Glutamatergic neuron (in vitro differentiated cells): ENCODE results near the gene AFG3L2. TPM values are rescaled to one million over a fixed set of nuclear protein-coding genes. Genes with fewer than 3 reads are reported as not detected.

Experiments
- DNase-seq: peaks from one replicate; pipeline ENCODE4 v3.0.0; 2022
- H3K27ac Mint-ChIP-seq: one replicate; pipeline ENCODE4 v1.8.0; 2020; ENCODE audit warnings: mild to moderate bottlenecking, mixed read lengths, inconsistent platforms; ENCODE audit not compliant: unreplicated experiment
- H3K27me3 Mint-ChIP-seq: one replicate; pipeline ENCODE4 v1.8.0; 2020; ENCODE audit warnings: mild to moderate bottlenecking, moderate library complexity, mixed read lengths, inconsistent platforms; ENCODE audit not compliant: unreplicated experiment
- H3K36me3 Mint-ChIP-seq: one replicate; pipeline ENCODE4 v1.8.0; 2020; ENCODE audit warnings: mild to moderate bottlenecking, mixed read lengths, inconsistent platforms; ENCODE audit not compliant: unreplicated experiment
- H3K4me1 Mint-ChIP-seq: one replicate; pipeline ENCODE4 v1.8.0; 2020; ENCODE audit warnings: mild to moderate bottlenecking, low read depth, mixed read lengths, inconsistent platforms; ENCODE audit not compliant: unreplicated experiment
- H3K4me3 Mint-ChIP-seq: one replicate; pipeline ENCODE4 v1.8.0; 2020; ENCODE audit warnings: mild to moderate bottlenecking, mixed read lengths, inconsistent platforms; ENCODE audit not compliant: unreplicated experiment
- H3K9me3 Mint-ChIP-seq: one replicate; pipeline ENCODE4 v1.8.0; 2020; ENCODE audit warnings: mild to moderate bottlenecking, moderate library complexity, mixed read lengths, inconsistent platforms; ENCODE audit not compliant: unreplicated experiment
- CTCF ChIP-seq: fragments of 200-600 bp; sonication (generic); IDR thresholded peaks from one replicate; pipeline ENCODE4 v1.5.0; 2021; ENCODE audit not compliant: partially characterized antibody, unreplicated experiment
- total RNA-seq: library from RNA; stranded (reverse); fragmentation: NEBNext Ultra II Directional; extraction: Animal tissue kit (Norgen Biotek cat#: 25700); gene quantifications from one replicate; pipeline ENCODE4 v1.2.1, GENCODE V29; 2021; ENCODE audit not compliant: unreplicated experiment

Gene AFG3L2
- total RNA-seq, 1 donor from 2014 or later, result 46.7 TPM

- Mint-ChIP-seq H3K27ac (no peak overlapping the region), H3K9me3 (no peaks in the 10 kb centered on the region), H3K4me1 (peaks cover 5% of the 10 kb centered on the region), H3K27me3 (peaks cover 2% of the 10 kb centered on the region), H3K36me3 (no peaks in the 10 kb centered on the region), H3K4me3 (no peak overlapping the region)
- TF ChIP-seq CTCF, result no peak
- DNase-seq, result no peak
These were observed 40.8 kb downstream of the AFG3L2 start for GRCh38 chr18:12336171-12336613.

- H3K36me3 Mint-ChIP-seq, result no peaks in the 10 kb centered on the region
- TF ChIP-seq CTCF, result no peak
- H3K9me3 Mint-ChIP-seq, result no peaks in the 10 kb centered on the region
- peaks cover 4% of the 10 kb centered on the region for H3K27me3 Mint-ChIP-seq
- DNase-seq, result no peak
- H3K4me1 Mint-ChIP-seq, result peaks cover 5% of the 10 kb centered on the region
- no peak overlapping the region for H3K4me3 Mint-ChIP-seq
- H3K27ac Mint-ChIP-seq, result no peak overlapping the region
These were observed 41.5 kb downstream of the AFG3L2 start for GRCh38 chr18:12335503-12335902.

GRCh38 chr18:12334863-12335262 lies 42.2 kb downstream of the AFG3L2 start:
- no peaks in the 10 kb centered on the region for H3K36me3 Mint-ChIP-seq
- H3K4me3 Mint-ChIP-seq, result no peak overlapping the region
- peaks cover 5% of the 10 kb centered on the region for H3K4me1 Mint-ChIP-seq

GRCh38 chr18:12334366-12334808 lies 42.6 kb downstream of the AFG3L2 start:
- DNase-seq, result no peak
- H3K36me3 Mint-ChIP-seq, result no peaks in the 10 kb centered on the region
- H3K27ac Mint-ChIP-seq, result no peak overlapping the region
- no peaks in the 10 kb centered on the region for H3K9me3 Mint-ChIP-seq
- H3K27me3 Mint-ChIP-seq, result peaks cover 4% of the 10 kb centered on the region
- no peak for TF ChIP-seq CTCF
- H3K4me3 Mint-ChIP-seq, result no peak overlapping the region
- peaks cover 5% of the 10 kb centered on the region for H3K4me1 Mint-ChIP-seq

More at GRCh38 chr18:12334863-12335262, 42.2 kb downstream of the AFG3L2 start:
- no peak for DNase-seq
- Mint-ChIP-seq H3K27me3 (peaks cover 4% of the 10 kb centered on the region), H3K27ac (no peak overlapping the region), H3K9me3 (no peaks in the 10 kb centered on the region)
- TF ChIP-seq CTCF, result no peak

- H3K27ac Mint-ChIP-seq, result no peak overlapping the region
- no peaks in the 10 kb centered on the region for H3K9me3 Mint-ChIP-seq
These were observed 43.3 kb downstream of the AFG3L2 start for GRCh38 chr18:12333506-12334290.

More at GRCh38 chr18:12333506-12334290, 43.3 kb downstream of the AFG3L2 start:
- H3K4me1 Mint-ChIP-seq, result peaks cover 5% of the 10 kb centered on the region
- no peak overlapping the region for H3K4me3 Mint-ChIP-seq
- H3K36me3 Mint-ChIP-seq, result no peaks in the 10 kb centered on the region
- H3K27me3 Mint-ChIP-seq, result peaks cover 4% of the 10 kb centered on the region
- no peak for TF ChIP-seq CTCF
- no peak for DNase-seq
